H1 (cell line): ENCODE data around the gene PHEX.

Source experiments
- CTCF ChIP-seq, 3 experiments: IDR thresholded peaks; 1 replicate in 2 of 3; 2 replicates in 1 of 3; pipeline versions ENCODE4 v1.5.1 to v1.6.1; 2011; ENCODE audit warnings: low read length in 3 of 3, mild to moderate bottlenecking in 3 of 3, inconsistent platforms in 2 of 3, low read depth in 1 of 3, moderate library complexity in 1 of 3; ENCODE audit not compliant: insufficient read depth in 1 of 3; ENCODE audit errors: control extremely low read depth in 1 of 3
- POLR2A ChIP-seq, 2 experiments: IDR thresholded peaks; 1 replicate in 1 of 2; 2 replicates in 1 of 2; pipeline ENCODE4 v1.6.1; 2011; ENCODE audit warnings: low read depth in 2 of 2, low read length in 2 of 2, mild to moderate bottlenecking in 2 of 2; ENCODE audit errors: control extremely low read depth in 1 of 2
- RAD21 ChIP-seq, 2 experiments: IDR thresholded peaks in 1 of 2; conservative IDR thresholded peaks in 1 of 2; 2 replicates each; pipeline ENCODE4 v1.6.1; 2011; ENCODE audit warnings: low read depth in 2 of 2, low read length in 2 of 2, improper control_type of control experiment in 1 of 2, inconsistent platforms in 1 of 2, mild to moderate bottlenecking in 1 of 2, moderate library complexity in 1 of 2
- USF2 ChIP-seq: IDR thresholded peaks from 2 replicates; pipeline ENCODE4 v1.6.1; 2011; ENCODE audit warnings: low read length, improper control_type of control experiment

- TF ChIP-seq RAD21 (IDR thresholded peaks at IDR 0.05 in 1 of 2, conservative IDR thresholded peaks at IDR 0.05 in 1 of 2; ENCODE audit: low read depth in 2 of 2, low read length in 2 of 2) (no peak), POLR2A (IDR thresholded peaks at IDR 0.05; ENCODE audit: control extremely low read depth in 1 of 2, low read depth in 2 of 2, low read length in 2 of 2) (no peak), CTCF (IDR thresholded peaks at IDR 0.05; ENCODE audit: control extremely low read depth in 1 of 3, insufficient read depth in 1 of 3, low read depth in 1 of 3, low read length in 3 of 3) (no peak), USF2 (no peak)
Observed at GRCh38 chrX:22203186-22203585, 171.1 kb downstream of the PHEX start.
